GM12891 (cell line): Measurements from ENCODE around the gene CCDC12.

Experiments
- PAX5 ChIP-seq: IDR thresholded peaks from 2 replicates; pipeline ENCODE4 v1.6.1; 2011; ENCODE audit warnings: low read length, moderate library complexity, mild to moderate bottlenecking; ENCODE audit not compliant: insufficient read depth, severe bottlenecking
- POLR2A ChIP-seq: IDR thresholded peaks from 2 replicates; pipeline ENCODE4 v1.6.1; 2011; ENCODE audit warnings: low read depth, low read length, control low read depth
- POLR2AphosphoS5 ChIP-seq: IDR thresholded peaks from 2 replicates; pipeline ENCODE4 v1.6.1; 2011; ENCODE audit warnings: low read depth, low read length, control low read depth
- POU2F2 ChIP-seq: IDR thresholded peaks from 2 replicates; pipeline ENCODE4 v1.6.1; 2011; ENCODE audit warnings: low read depth, mild to moderate bottlenecking, control low read depth, low read length, moderate library complexity
- SPI1 ChIP-seq: IDR thresholded peaks from 2 replicates; pipeline ENCODE4 v1.6.1; 2011; ENCODE audit warnings: low read depth, low read length, control low read depth
- TAF1 ChIP-seq: IDR thresholded peaks from 2 replicates; pipeline ENCODE4 v1.6.1; 2011; ENCODE audit warnings: low read depth, low read length, control low read depth

GRCh38 chr3:46977811-46978195 is 1.3 kb upstream of the CCDC12 start:
- TF ChIP-seq POLR2A, result no peak
- TF ChIP-seq POLR2AphosphoS5, result no peak
- no peak for TF ChIP-seq SPI1
- TF ChIP-seq TAF1, result no peak
- TF ChIP-seq POU2F2, result no peak
- TF ChIP-seq PAX5, result no peak
